CD14-positive monocyte (primary cell): ENCODE results near the gene ECSCR. TPM values are rescaled to one million over a fixed set of nuclear protein-coding genes. Genes with fewer than 3 reads are reported as not detected.

Experiments
- DNase-seq, 3 donors: peaks; one replicate each; pipeline ENCODE4 v3.0.0-alpha.2; 2011 to 2022
- H2AFZ ChIP-seq: 2 replicates; pipeline ENCODE4 v1.6.0; 2012; ENCODE audit warnings: mild to moderate bottlenecking, low read depth, low read length, inconsistent platforms; ENCODE audit not compliant: insufficient read depth, poor library complexity, severe bottlenecking
- H3K27ac ChIP-seq, 2 donors: 1 replicate in 1 of 2; 2 replicates in 1 of 2; pipeline ENCODE4 v1.5.1; 2012 to 2013; ENCODE audit warnings: low read length in 2 of 2, control low read depth in 1 of 2, inconsistent platforms in 1 of 2, low read depth in 1 of 2, mild to moderate bottlenecking in 1 of 2
- H3K27me3 ChIP-seq, 2 donors: one replicate each; pipeline versions ENCODE4 v1.6.0 to v1.6.1; 2011 to 2013; ENCODE audit warnings: low read length in 2 of 2; ENCODE audit not compliant: control insufficient read depth in 2 of 2, insufficient read depth in 2 of 2
- H3K36me3 ChIP-seq, 2 donors: replicated peaks in 1 of 2; 1 replicate in 1 of 2; 2 replicates in 1 of 2; pipeline versions ENCODE4 v1.5.1 to v1.6.1; 2012 to 2013; ENCODE audit warnings: low read length in 2 of 2, control low read depth in 1 of 2, inconsistent platforms in 1 of 2, mild to moderate bottlenecking in 1 of 2; ENCODE audit not compliant: insufficient read depth in 2 of 2, control insufficient read depth in 1 of 2
- H3K4me1 ChIP-seq, 2 donors: 1 replicate in 1 of 2; 2 replicates in 1 of 2; pipeline versions ENCODE4 v1.5.1 to v1.6.1; 2012 to 2013; ENCODE audit warnings: low read length in 2 of 2, control low read depth in 1 of 2, inconsistent platforms in 1 of 2, mild to moderate bottlenecking in 1 of 2, moderate library complexity in 1 of 2; ENCODE audit not compliant: insufficient read depth in 2 of 2, control insufficient read depth in 1 of 2
- H3K4me2 ChIP-seq: replicated peaks from 2 replicates; pipeline ENCODE3; 2012; ENCODE audit warnings: low read length, moderate library complexity, mild to moderate bottlenecking; ENCODE audit not compliant: poor library complexity, severe bottlenecking; ENCODE audit errors: extremely low read depth
- H3K4me3 ChIP-seq, 3 experiments: fragments of 200-600 bp in 1 of 3; sonication (generic) in 1 of 3; replicated peaks in 1 of 3; 1 replicate in 2 of 3; 2 replicates in 1 of 3; pipeline ENCODE4 v1.5.1; 2011 to 2013; ENCODE audit warnings: low read length in 3 of 3, mild to moderate bottlenecking in 3 of 3, control low read depth in 2 of 3, low read depth in 2 of 3, inconsistent platforms in 1 of 3, moderate library complexity in 1 of 3
- H3K79me2 ChIP-seq: 2 replicates; pipeline ENCODE4 v1.6.0; 2012; ENCODE audit warnings: mild to moderate bottlenecking, control low read depth, inconsistent platforms, low read length, moderate library complexity; ENCODE audit not compliant: insufficient read depth
- H3K9ac ChIP-seq: 2 replicates; pipeline ENCODE4 v1.6.0; 2017; ENCODE audit warnings: low read length, mild to moderate bottlenecking; ENCODE audit not compliant: insufficient read depth, poor library complexity, severe bottlenecking
- H3K9me3 ChIP-seq, 2 donors: replicated peaks in 1 of 2; 1 replicate in 1 of 2; 2 replicates in 1 of 2; pipeline versions ENCODE4 v1.5.1 to v1.6.1; 2012 to 2013; ENCODE audit warnings: low read length in 2 of 2, control low read depth in 1 of 2; ENCODE audit not compliant: control insufficient read depth in 1 of 2, insufficient read depth in 1 of 2
- H4K20me1 ChIP-seq: 2 replicates; pipeline ENCODE4 v1.6.0; 2012; ENCODE audit warnings: mild to moderate bottlenecking, low read length, control low read depth, moderate library complexity; ENCODE audit not compliant: insufficient read depth
- H3K27ac Mint-ChIP-seq, 7 donors: one replicate each; pipeline ENCODE4 v1.8.0; 2020; ENCODE audit warnings: mild to moderate bottlenecking in 7 of 7, mixed read lengths in 7 of 7, moderate library complexity in 6 of 7, inconsistent platforms in 2 of 7
- H3K27me3 Mint-ChIP-seq, 3 donors: one replicate each; pipeline ENCODE4 v1.8.0; 2021 to 2022; ENCODE audit warnings: low read depth in 3 of 3, mild to moderate bottlenecking in 3 of 3, mixed read lengths in 3 of 3, moderate library complexity in 3 of 3, inconsistent platforms in 1 of 3
- H3K36me3 Mint-ChIP-seq, 2 donors: one replicate each; pipeline ENCODE4 v1.8.0; 2020; ENCODE audit warnings: mixed read lengths in 2 of 2, inconsistent platforms in 1 of 2, mild to moderate bottlenecking in 1 of 2
- H3K4me1 Mint-ChIP-seq: one replicate; pipeline ENCODE4 v1.8.0; 2020; ENCODE audit warnings: mild to moderate bottlenecking, mixed read lengths
- H3K4me3 Mint-ChIP-seq, 2 donors: one replicate each; pipeline ENCODE4 v1.8.0; 2020; ENCODE audit warnings: mild to moderate bottlenecking in 2 of 2, mixed read lengths in 2 of 2, moderate library complexity in 1 of 2
- H3K9me3 Mint-ChIP-seq, 7 donors: one replicate each; pipeline ENCODE4 v1.8.0; 2020 to 2022; ENCODE audit warnings: mixed read lengths in 7 of 7, mild to moderate bottlenecking in 6 of 7, moderate library complexity in 6 of 7, inconsistent platforms in 2 of 7
- WGBS: methylation state at CpG from one replicate; pipeline ENCODE4 v1.1.5; 2013; ENCODE audit warnings: missing lambda C conversion rate; ENCODE audit not compliant: insufficient coverage; 5-methylcytosine and 5-hydroxymethylcytosine counted together
- intact Hi-C, 2 donors: fragments of 100-400 bp; cut with micrococcal nuclease; formaldehyde crosslinking; loops; one replicate each; pipeline versions ENCODE4 v1.15.0 to v1.15.1; 2023
- polyA plus RNA-seq, 3 donors: library from polyadenylated mRNA; depleted of rRNA in 1 of 3; unstranded in 2 of 3; stranded (reverse) in 1 of 3; fragments of 300-500 nt in 2 of 3; fragments of >200 nt in 1 of 3; fragmentation: Illumina TruSeq in 2 of 3; gene quantifications; 1 replicate in 2 of 3; 2 replicates in 1 of 3; pipeline ENCODE4 v1.2.3, GENCODE V29; 2012 to 2021
- TF ChIP-seq, protein P1 (sequence below): fragments of 200-600 bp; IDR thresholded peaks from one replicate; pipeline ENCODE4 v1.8.0; 2022; ENCODE audit warnings: antibody characterized with exemption, mild to moderate bottlenecking

ECSCR gene
- polyA plus RNA-seq, 3 donors, result not detected

DNA sequence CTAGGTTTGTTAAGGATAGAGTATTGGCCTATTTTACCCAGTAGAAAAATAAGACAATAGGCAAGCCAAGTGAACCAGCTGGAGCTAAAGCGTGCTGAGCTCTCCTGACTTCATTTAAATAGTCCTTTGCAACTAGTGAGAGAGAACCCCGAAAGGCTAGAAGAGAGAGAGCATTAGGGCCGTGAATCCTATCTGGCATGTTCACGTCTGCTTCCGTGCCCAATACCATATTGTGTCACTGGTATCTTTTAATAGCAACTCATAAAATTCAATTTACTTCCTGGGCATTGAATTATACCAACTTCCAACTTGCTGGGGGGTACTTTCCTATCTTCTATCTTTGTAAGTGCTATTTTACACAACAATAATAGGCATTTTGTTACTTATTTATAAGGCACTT lies 37.0 kb downstream of the ECSCR start:
- Histone ChIP-seq H3K4me1 (no peaks in the 10 kb centered on the region), H3K27me3 (no peaks in the 10 kb centered on the region), H3K36me3 (no peaks in the 10 kb centered on the region), H4K20me1 (no peaks in the 10 kb centered on the region), H3K79me2 (no peaks in the 10 kb centered on the region), H3K27ac (no peak overlapping the region), H3K4me3 (no peak overlapping the region), H3K4me2 (no peak overlapping the region), H3K9me3 (no peaks in the 10 kb centered on the region), H3K9ac (no peak overlapping the region), H2AFZ (no peak overlapping the region)
- Mint-ChIP-seq H3K27me3 (peaks cover 0 to 1% (median 0%) of the 10 kb centered on the region in 3 donors), H3K27ac (no peak overlapping the region), H3K9me3 (peaks cover 0 to 1% (median 0%) of the 10 kb centered on the region in 7 donors), H3K36me3 (peaks cover 0 to 8% of the 10 kb centered on the region in 2 donors), H3K4me1 (peaks cover 4% of the 10 kb centered on the region), H3K4me3 (no peak overlapping the region)
- TF ChIP-seq, protein P1, sequence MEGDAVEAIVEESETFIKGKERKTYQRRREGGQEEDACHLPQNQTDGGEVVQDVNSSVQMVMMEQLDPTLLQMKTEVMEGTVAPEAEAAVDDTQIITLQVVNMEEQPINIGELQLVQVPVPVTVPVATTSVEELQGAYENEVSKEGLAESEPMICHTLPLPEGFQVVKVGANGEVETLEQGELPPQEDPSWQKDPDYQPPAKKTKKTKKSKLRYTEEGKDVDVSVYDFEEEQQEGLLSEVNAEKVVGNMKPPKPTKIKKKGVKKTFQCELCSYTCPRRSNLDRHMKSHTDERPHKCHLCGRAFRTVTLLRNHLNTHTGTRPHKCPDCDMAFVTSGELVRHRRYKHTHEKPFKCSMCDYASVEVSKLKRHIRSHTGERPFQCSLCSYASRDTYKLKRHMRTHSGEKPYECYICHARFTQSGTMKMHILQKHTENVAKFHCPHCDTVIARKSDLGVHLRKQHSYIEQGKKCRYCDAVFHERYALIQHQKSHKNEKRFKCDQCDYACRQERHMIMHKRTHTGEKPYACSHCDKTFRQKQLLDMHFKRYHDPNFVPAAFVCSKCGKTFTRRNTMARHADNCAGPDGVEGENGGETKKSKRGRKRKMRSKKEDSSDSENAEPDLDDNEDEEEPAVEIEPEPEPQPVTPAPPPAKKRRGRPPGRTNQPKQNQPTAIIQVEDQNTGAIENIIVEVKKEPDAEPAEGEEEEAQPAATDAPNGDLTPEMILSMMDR, result no peak
- intact Hi-C loops, result no loop called here
- 100% methylated on average over 1 of the region's 5 CpGs for WGBS
- no peak for DNase-seq

DNA sequence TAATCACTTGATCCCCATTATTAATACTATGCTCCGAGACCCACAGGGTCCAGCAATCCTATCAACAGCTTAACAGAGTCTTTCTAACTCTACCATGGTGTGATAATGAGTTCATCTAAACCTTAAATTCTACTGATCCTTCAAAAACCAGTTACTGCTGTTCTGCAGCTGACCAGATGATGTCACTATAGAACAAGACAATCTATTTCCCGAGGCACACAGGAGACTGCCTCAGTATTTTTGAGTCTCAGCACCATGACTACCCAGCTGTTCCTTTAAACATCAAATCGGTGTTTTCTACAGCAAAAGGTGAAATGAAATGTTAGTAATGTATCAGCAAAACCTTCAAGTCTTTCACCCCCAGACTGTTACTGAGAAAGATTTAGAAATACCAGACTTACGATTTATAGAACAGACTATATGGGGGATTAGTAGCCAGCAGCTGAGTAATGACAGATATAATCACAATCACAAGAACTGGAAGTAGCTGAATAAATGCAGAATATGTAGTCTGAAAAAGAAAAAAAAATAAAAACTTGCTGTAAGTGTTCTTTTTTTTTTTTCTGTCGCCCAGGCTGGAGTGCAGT lies 40.1 kb downstream of the ECSCR start:
- intact Hi-C loops, result loop anchor here in 1 of 2 donors (2.0 kb wide), 1 partner anchor 92 kb away; no protein-coding TSS in a partner anchor
- H4K20me1 ChIP-seq, result no peaks in the 10 kb centered on the region
- H3K79me2 ChIP-seq, result no peaks in the 10 kb centered on the region
- DNase-seq, result peak; percentile 63 to 76 (median 68)
- no peak overlapping the region for H3K9ac ChIP-seq
- no CpG with 5 or more reads among the region's 5 CpGs for WGBS
- no peaks in the 10 kb centered on the region for H3K9me3 ChIP-seq
- H3K36me3 Mint-ChIP-seq, result peaks cover 7 to 8% of the 10 kb centered on the region in 2 donors
- H3K27ac ChIP-seq, result no peak overlapping the region
- peaks cover 4% of the 10 kb centered on the region for H3K4me1 Mint-ChIP-seq
- H3K27ac Mint-ChIP-seq, result no peak overlapping the region
- no peak overlapping the region for H3K4me3 ChIP-seq
- H3K9me3 Mint-ChIP-seq, result peaks cover 0 to 1% (median 0%) of the 10 kb centered on the region in 7 donors
- TF ChIP-seq, protein P1, result peak; percentile 81
- no peak overlapping the region for H3K4me3 Mint-ChIP-seq
- no peak overlapping the region for H3K4me2 ChIP-seq
- H3K4me1 ChIP-seq, result no peaks in the 10 kb centered on the region
- H3K27me3 ChIP-seq, result no peaks in the 10 kb centered on the region
- no peak overlapping the region for H2AFZ ChIP-seq
- H3K36me3 ChIP-seq, result no peaks in the 10 kb centered on the region
- peaks cover 0 to 1% (median 0%) of the 10 kb centered on the region in 3 donors for H3K27me3 Mint-ChIP-seq
